Astrocyte (in vitro differentiated cells and primary cell): Measurements from ENCODE around the gene LRBA. TPM values are rescaled to one million over a fixed set of nuclear protein-coding genes. Genes with fewer than 3 reads are reported as not detected.
A peak's percentile ranks its signal among the peaks of the same experiment; 100 is the strongest.

Source experiments
- DNase-seq: peaks from one replicate; pipeline ENCODE4 v3.0.0-alpha.2; 2010; ENCODE audit warnings: low read depth
- FAIRE-seq: peaks from 2 replicates; lab custom pipeline; 2011; peaks lifted over from hg19 to GRCh38; lab: Jason Lieb, UNC
- H2AFZ ChIP-seq: 2 replicates; pipeline ENCODE4 v1.6.0; 2012; ENCODE audit warnings: low read depth, low read length, inconsistent platforms
- H3K27ac ChIP-seq: 2 replicates; pipeline ENCODE4 v1.5.1; 2011; ENCODE audit warnings: low read depth, low read length, inconsistent platforms
- H3K27me3 ChIP-seq: 2 replicates; pipeline ENCODE4 v1.6.0; 2011; ENCODE audit warnings: low read length, inconsistent platforms; ENCODE audit not compliant: insufficient read depth
- H3K36me3 ChIP-seq: 2 replicates; pipeline ENCODE4 v1.5.1; 2011; ENCODE audit warnings: low read length, inconsistent platforms; ENCODE audit not compliant: insufficient read depth
- H3K4me1 ChIP-seq: 2 replicates; pipeline ENCODE4 v1.5.1; 2011; ENCODE audit warnings: low read length, inconsistent platforms; ENCODE audit not compliant: insufficient read depth
- H3K4me2 ChIP-seq: 2 replicates; pipeline ENCODE4 v1.6.0; 2012; ENCODE audit warnings: low read length, inconsistent platforms
- H3K4me3 ChIP-seq: 2 replicates; pipeline ENCODE4 v1.5.1; 2011; ENCODE audit warnings: low read depth, mild to moderate bottlenecking, low read length, inconsistent platforms; ENCODE audit not compliant: insufficient read depth
- H3K79me2 ChIP-seq: 2 replicates; pipeline ENCODE4 v1.6.0; 2012; ENCODE audit warnings: mild to moderate bottlenecking, low read length, inconsistent platforms; ENCODE audit not compliant: insufficient read depth
- H3K9ac ChIP-seq: 2 replicates; pipeline ENCODE4 v1.6.0; 2012; ENCODE audit warnings: mild to moderate bottlenecking, low read length, inconsistent platforms
- H3K9me3 ChIP-seq: 2 replicates; pipeline ENCODE4 v1.5.1; 2012; ENCODE audit warnings: low read depth, mild to moderate bottlenecking, low read length, inconsistent platforms; ENCODE audit not compliant: insufficient read depth
- H4K20me1 ChIP-seq: 2 replicates; pipeline ENCODE4 v1.6.0; 2012; ENCODE audit warnings: low read length, inconsistent platforms; ENCODE audit not compliant: insufficient read depth
- H3K27ac Mint-ChIP-seq: one replicate; pipeline ENCODE4 v1.8.0; 2021; ENCODE audit warnings: mild to moderate bottlenecking, mixed read lengths; ENCODE audit not compliant: unreplicated experiment
- H3K27me3 Mint-ChIP-seq: one replicate; pipeline ENCODE4 v1.8.0; 2021; ENCODE audit warnings: low read depth, mixed read lengths; ENCODE audit not compliant: unreplicated experiment
- H3K36me3 Mint-ChIP-seq: one replicate; pipeline ENCODE4 v1.8.0; 2021; ENCODE audit warnings: low read depth, mixed read lengths; ENCODE audit not compliant: unreplicated experiment
- H3K4me1 Mint-ChIP-seq: one replicate; pipeline ENCODE4 v1.8.0; 2021; ENCODE audit warnings: low read depth, mixed read lengths; ENCODE audit not compliant: unreplicated experiment
- H3K4me3 Mint-ChIP-seq: one replicate; pipeline ENCODE4 v1.8.0; 2021; ENCODE audit warnings: mild to moderate bottlenecking, moderate library complexity, mixed read lengths; ENCODE audit not compliant: unreplicated experiment
- H3K9me3 Mint-ChIP-seq: one replicate; pipeline ENCODE4 v1.8.0; 2021; ENCODE audit warnings: mild to moderate bottlenecking, mixed read lengths; ENCODE audit not compliant: unreplicated experiment
- EZH2 ChIP-seq: IDR thresholded peaks from 2 replicates; pipeline ENCODE4 v1.6.1; 2012; ENCODE audit warnings: mild to moderate bottlenecking, low read length, inconsistent platforms; ENCODE audit not compliant: insufficient read depth
- total RNA-seq: library from RNA; stranded (reverse); gene quantifications from 2 replicates; pipeline ENCODE4 v1.2.1, GENCODE V29; 2021
- TF ChIP-seq, protein P1 (sequence below): IDR thresholded peaks from 2 replicates; pipeline ENCODE4 v1.5.1; 2011; ENCODE audit warnings: low read depth, mild to moderate bottlenecking, inconsistent platforms, low read length, moderate library complexity; ENCODE audit not compliant: insufficient read depth

Gene LRBA
- total RNA-seq, 1 donor from 2014 or later, result 25.3 TPM

DNA sequence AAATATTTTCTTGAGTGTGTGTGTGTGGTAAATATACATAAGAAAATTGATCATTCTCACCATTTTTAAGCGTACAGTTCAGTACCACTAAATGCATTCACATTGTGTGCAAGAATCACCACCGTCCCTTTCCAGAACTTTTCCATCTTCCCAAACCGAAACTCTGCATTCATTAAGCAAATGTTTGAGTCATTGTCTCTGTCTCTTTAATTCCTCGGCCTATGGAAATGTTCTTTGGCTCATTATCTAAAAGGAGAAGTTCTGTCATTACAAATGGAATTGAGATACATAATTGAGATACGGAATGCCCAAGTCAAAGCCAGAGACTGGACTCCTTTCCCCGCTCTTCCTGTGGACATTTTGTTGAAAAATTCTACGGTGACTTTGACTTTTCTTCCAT, 767.9 kb downstream of the LRBA start:
- H3K36me3 Mint-ChIP-seq, result peaks cover 9% of the 10 kb centered on the region
- TF ChIP-seq EZH2, result no peak
- TF ChIP-seq, protein P1, sequence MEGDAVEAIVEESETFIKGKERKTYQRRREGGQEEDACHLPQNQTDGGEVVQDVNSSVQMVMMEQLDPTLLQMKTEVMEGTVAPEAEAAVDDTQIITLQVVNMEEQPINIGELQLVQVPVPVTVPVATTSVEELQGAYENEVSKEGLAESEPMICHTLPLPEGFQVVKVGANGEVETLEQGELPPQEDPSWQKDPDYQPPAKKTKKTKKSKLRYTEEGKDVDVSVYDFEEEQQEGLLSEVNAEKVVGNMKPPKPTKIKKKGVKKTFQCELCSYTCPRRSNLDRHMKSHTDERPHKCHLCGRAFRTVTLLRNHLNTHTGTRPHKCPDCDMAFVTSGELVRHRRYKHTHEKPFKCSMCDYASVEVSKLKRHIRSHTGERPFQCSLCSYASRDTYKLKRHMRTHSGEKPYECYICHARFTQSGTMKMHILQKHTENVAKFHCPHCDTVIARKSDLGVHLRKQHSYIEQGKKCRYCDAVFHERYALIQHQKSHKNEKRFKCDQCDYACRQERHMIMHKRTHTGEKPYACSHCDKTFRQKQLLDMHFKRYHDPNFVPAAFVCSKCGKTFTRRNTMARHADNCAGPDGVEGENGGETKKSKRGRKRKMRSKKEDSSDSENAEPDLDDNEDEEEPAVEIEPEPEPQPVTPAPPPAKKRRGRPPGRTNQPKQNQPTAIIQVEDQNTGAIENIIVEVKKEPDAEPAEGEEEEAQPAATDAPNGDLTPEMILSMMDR, result no peak
- no peak overlapping the region for H3K27ac ChIP-seq
- FAIRE-seq, result no peak
- H2AFZ ChIP-seq, result no peak overlapping the region
- H3K27me3 Mint-ChIP-seq, result no peaks in the 10 kb centered on the region
- peaks cover 18% of the 10 kb centered on the region for H3K4me1 ChIP-seq
- H3K4me1 Mint-ChIP-seq, result peaks cover 23% of the 10 kb centered on the region
- no peaks in the 10 kb centered on the region for H3K9me3 ChIP-seq
- no peaks in the 10 kb centered on the region for H3K27me3 ChIP-seq
- no peak overlapping the region for H3K27ac Mint-ChIP-seq
- no peaks in the 10 kb centered on the region for H4K20me1 ChIP-seq
- H3K9ac ChIP-seq, result no peak overlapping the region
- H3K79me2 ChIP-seq, result no peaks in the 10 kb centered on the region
- H3K9me3 Mint-ChIP-seq, result no peaks in the 10 kb centered on the region
- H3K4me2 ChIP-seq, result peak overlapping the region; percentile 16
- H3K4me3 ChIP-seq, result no peak overlapping the region
- no peak overlapping the region for H3K4me3 Mint-ChIP-seq
- H3K36me3 ChIP-seq, result no peaks in the 10 kb centered on the region
- DNase-seq, result no peak

GRCh38 chr4:150244600-150244999, 770.5 kb downstream of the LRBA start:
- H3K9ac ChIP-seq, result peak overlapping the region; percentile 25
- peaks cover 24% of the 10 kb centered on the region for H3K4me1 ChIP-seq
- Mint-ChIP-seq H3K9me3 (no peaks in the 10 kb centered on the region), H3K27me3 (no peaks in the 10 kb centered on the region), H3K4me3 (no peak overlapping the region), H3K36me3 (peaks cover 8% of the 10 kb centered on the region), H3K4me1 (peaks cover 24% of the 10 kb centered on the region), H3K27ac (peak overlapping the region; percentile 41)
- peak overlapping the region; percentile 35 for H3K27ac ChIP-seq
- no peaks in the 10 kb centered on the region for H4K20me1 ChIP-seq
- peak overlapping the region; percentile 55 for H3K4me2 ChIP-seq
- H3K9me3 ChIP-seq, result no peaks in the 10 kb centered on the region
- no peak overlapping the region for H3K4me3 ChIP-seq
- peak; percentile 86 for DNase-seq
- TF ChIP-seq EZH2, result no peak
- TF ChIP-seq, protein P1, result no peak
- H3K79me2 ChIP-seq, result no peaks in the 10 kb centered on the region
- H3K27me3 ChIP-seq, result no peaks in the 10 kb centered on the region
- H2AFZ ChIP-seq, result no peak overlapping the region
- peak; percentile 54 for FAIRE-seq
- H3K36me3 ChIP-seq, result no peaks in the 10 kb centered on the region

GRCh38 chr4:150243932-150244331, 771.2 kb downstream of the LRBA start:
- Histone ChIP-seq H3K79me2 (no peaks in the 10 kb centered on the region), H3K4me2 (no peak overlapping the region), H3K36me3 (no peaks in the 10 kb centered on the region), H3K27me3 (no peaks in the 10 kb centered on the region), H4K20me1 (no peaks in the 10 kb centered on the region), H3K4me1 (peaks cover 26% of the 10 kb centered on the region), H3K9ac (peak overlapping the region; percentile 25), H3K27ac (no peak overlapping the region), H3K9me3 (no peaks in the 10 kb centered on the region), H3K4me3 (no peak overlapping the region), H2AFZ (no peak overlapping the region)
- DNase-seq (no peak), FAIRE-seq (no peak)
- Mint-ChIP-seq H3K4me1 (peaks cover 31% of the 10 kb centered on the region), H3K27me3 (no peaks in the 10 kb centered on the region), H3K9me3 (no peaks in the 10 kb centered on the region), H3K4me3 (no peak overlapping the region), H3K27ac (peak overlapping the region; percentile 88), H3K36me3 (peaks cover 8% of the 10 kb centered on the region)
- no peak for TF ChIP-seq EZH2
- TF ChIP-seq, protein P1, result no peak
